CD4-positive, alpha-beta T cell treated with Interleukin-6 for 4 hours (primary cell): ENCODE results near the gene MS4A3.
"Not testable (repeated sequence)": the region's sequence is repeated elsewhere in the genome, so short reads cannot be mapped to it uniquely, and the experiment has no call there.

ENCODE experiments used
- DNase-seq: peaks from one replicate; pipeline ENCODE4 v3.0.0-alpha.2; 2020; ENCODE audit warnings: mixed read lengths

Gene MS4A3

GRCh38 chr11:60095477-60096120 is 39.1 kb downstream of the MS4A3 start:
- no peak for DNase-seq

- no peak for DNase-seq
Observed at GRCh38 chr11:60097189-60097588, 40.7 kb downstream of the MS4A3 start.

GRCh38 chr11:60098508-60098907 is 42.0 kb downstream of the MS4A3 start:
- no peak for DNase-seq

GRCh38 chr11:60100516-60100915 is 44.1 kb downstream of the MS4A3 start:
- DNase-seq = no peak

GRCh38 chr11:60101368-60101767 is 44.9 kb downstream of the MS4A3 start:
- DNase-seq = not testable (repeated sequence)

GRCh38 chr11:60104471-60105115 is 48.1 kb downstream of the MS4A3 start:
- not testable (repeated sequence) for DNase-seq

- DNase-seq = not testable (repeated sequence)
Observed at GRCh38 chr11:60108631-60109030, 52.2 kb downstream of the MS4A3 start.

GRCh38 chr11:60111793-60112192 is 55.3 kb downstream of the MS4A3 start:
- no peak for DNase-seq

- no peak for DNase-seq
Observed at GRCh38 chr11:60116996-60117790, 60.7 kb downstream of the MS4A3 start.

GRCh38 chr11:60118338-60118737 is 61.9 kb downstream of the MS4A3 start:
- no peak for DNase-seq

GRCh38 chr11:60119710-60120109 is 63.2 kb downstream of the MS4A3 start:
- DNase-seq = no peak
